ENCODE data around the gene PPM1J.
"Not testable (repeated sequence)": the region's sequence is repeated elsewhere in the genome, so short reads cannot be mapped to it uniquely, and the experiment has no call there.

The PPM1J gene, protein sequence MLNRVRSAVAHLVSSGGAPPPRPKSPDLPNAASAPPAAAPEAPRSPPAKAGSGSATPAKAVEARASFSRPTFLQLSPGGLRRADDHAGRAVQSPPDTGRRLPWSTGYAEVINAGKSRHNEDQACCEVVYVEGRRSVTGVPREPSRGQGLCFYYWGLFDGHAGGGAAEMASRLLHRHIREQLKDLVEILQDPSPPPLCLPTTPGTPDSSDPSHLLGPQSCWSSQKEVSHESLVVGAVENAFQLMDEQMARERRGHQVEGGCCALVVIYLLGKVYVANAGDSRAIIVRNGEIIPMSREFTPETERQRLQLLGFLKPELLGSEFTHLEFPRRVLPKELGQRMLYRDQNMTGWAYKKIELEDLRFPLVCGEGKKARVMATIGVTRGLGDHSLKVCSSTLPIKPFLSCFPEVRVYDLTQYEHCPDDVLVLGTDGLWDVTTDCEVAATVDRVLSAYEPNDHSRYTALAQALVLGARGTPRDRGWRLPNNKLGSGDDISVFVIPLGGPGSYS

DNA sequence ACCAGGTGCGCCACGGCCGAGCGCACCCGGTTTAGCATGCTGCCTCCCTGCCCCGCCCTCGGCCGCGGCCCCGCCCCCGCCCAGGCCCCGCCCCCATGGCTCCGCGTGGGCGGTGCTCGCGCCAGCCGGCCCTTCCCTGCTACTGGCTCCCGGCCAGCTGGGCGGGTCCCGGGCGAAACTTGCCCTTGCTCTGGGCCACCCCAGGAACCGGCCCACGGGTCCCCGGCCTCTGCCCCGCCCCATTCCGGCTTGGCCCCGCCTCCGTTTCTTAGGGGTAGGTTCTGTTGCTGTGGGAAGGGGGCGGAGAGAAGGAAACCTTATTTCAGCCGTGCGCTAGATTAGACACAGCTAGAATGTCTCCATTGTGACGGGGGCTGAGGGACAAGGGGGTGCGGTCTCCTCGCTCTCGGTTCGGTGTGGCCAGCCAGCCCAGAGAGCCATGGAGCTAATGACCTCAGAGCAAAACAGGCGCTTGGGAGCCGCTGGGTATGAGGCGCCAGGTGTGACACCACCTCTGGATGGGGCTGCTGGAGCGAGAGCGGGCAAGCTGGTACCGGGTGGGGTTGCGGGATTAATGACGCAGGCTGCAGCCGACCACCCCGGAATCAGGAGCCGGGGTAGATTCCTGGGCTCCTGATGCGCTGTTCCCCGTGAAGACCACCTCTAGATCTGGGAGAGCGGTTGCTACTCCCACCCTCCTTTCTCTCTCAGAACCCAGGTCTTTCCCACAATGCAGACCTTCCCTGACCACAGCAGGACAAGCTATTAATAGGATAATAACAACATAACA is at the start of gene PPM1J:
TSS of gene PPM1J (minus strand) at position 69 of the 790 bp plus-strand sequence. CDS start at position 38, 31 bp downstream.
- H3K4me3 ChIP-seq (ENCODE audit: low read depth, low read length): peak within 1 kb of the TSS; percentile 65

DNA sequence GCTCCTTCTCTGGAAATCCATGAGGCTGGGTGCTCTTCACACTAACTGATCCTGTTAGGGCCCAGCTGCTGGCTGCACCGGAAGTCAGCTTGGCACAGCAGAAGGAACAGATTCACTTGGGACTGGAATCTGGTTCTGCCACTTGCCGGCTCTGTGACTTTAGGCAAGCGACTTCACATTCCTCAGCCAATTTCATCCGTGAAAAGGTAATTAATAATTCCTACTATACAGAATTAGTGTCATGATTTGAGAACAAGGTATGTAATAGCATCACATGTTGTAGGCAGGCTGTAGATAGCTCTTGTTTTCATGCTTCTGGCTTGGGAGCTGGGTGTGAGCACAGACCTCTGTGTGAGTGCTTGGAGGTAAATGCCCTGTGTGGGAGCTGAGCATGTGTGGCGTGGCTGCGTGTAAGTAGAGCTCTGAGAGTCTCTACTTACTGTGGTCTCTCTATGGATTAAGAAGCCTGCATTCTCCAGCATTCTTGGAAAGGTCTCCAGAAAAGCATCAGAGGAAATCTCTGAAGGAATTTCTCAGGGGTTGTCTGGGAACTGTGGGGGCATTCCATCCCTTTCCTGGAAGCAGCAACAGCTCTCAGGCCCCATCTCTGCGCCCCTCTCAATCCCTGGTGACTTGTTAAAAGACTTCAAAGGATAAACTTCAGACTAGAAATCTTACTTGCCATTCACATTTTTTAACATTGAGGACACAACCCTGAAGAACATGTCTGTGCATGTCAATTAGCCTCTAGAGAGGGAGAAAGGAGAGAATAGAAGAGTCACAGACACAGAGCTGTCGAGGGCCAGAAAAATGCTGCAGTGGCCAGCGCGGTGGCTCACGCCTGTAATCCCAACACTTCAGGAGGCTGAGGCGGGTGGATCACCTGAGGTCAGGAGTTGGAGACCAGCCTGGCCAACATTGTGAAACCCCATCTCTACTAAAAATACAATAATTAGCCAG is 47.7 kb upstream of the PPM1J start:
- H3K4me3 ChIP-seq (ENCODE audit: low read depth, low read length): no peak overlapping the region

DNA sequence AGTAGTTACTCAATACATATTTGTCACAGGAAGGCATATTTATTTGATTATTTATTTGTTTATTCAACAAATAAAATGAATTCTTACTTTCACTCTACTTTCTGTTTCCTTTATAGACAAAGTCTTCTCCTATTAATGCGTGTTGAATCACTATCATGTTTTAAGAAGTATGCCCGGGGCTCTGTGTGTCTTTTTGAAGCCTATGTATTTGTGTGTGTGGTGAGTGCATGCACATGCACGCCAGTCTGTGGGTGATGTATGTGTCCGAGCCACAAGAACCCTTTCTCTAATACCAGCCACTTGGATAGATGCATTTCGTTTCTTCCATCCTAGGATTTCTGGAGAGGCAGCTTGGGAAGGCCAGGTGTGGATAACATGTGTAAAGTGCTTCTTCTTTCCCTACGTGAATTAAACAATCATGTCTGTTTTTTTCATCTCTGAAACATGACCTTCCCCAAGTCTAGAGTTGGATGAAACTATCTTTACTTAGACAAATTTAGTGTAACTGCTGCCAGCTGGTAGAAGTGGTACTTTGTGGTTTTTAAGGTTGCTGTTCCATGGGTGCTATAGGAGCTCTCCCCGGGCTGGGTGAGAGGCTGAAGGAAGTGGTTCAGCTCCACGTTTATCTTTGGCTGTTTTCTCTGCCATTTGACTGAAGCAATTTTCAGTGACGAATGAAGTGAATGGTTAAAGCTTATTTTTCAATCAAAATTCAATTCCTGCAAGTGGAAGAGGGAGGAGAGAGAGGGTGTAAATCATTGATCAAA is 46.8 kb upstream of the PPM1J start:
- no peak overlapping the region for H3K4me3 ChIP-seq (ENCODE audit: low read depth, low read length)

DNA sequence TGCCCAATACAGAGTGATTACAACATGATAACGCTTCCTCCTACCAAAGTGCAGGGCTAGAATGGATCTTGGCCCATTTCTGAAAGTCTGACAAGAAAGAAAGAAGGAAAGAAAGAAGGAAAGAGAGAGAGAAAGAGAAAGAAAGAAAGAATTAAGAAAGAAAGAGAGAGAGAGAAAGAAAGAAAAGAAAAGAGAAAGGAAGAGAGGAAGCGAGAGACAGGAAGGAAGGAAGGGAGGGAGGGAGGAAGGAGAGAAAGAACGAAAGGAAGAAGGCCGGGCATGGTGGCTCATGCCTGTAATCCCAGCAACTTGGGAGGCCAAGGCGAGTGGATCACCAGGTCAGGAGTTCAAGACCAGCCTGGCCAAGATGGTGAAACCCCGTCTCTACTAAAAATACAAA is 44.1 kb upstream of the PPM1J start:
- no peak overlapping the region for H3K4me3 ChIP-seq (ENCODE audit: low read depth, low read length)

DNA sequence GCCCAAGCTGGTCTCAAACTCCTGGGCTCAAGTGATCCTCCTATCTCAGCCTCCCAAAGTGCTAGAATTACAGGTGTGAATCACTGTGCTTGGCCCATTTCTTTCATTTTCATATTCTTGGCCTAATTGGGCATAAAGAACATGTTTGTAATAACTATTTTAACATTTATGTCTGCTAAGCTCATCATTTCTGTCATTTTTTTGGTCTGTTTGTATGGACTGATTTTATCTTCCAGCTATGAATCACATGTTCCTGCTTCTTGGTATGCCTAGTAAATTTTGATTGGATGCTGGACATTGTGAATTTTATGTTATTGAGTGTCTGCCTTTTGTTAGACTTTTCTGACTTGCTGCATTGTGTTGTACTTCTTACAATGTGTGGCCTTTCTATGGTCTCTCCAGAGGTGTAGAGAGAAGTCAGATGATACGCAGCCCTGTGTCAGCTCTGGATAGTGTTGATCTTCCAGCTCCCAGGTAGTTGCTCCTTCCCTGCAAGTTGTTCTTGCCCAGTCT is 39.0 kb upstream of the PPM1J start:
- no peak overlapping the region for H3K4me3 ChIP-seq (ENCODE audit: low read depth, low read length)

DNA sequence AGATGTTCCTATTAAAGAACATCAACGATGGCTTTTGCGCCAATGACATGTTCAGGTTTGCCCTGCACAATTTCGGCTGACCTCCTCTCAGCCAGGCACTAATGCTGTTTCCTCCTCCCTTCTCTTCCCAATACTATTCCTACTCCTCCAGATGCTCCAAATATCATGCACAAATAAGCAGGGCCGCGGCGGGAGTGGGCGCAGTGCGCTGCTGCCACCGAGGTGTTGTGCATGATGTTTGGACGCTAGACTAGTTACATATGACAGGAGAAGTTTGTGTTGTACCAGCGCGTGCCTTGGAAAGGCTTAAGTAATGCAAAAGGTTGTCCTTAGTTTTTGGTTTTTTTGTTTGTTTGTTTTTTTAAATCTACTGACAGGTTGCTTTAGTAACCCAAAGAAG is 33.3 kb upstream of the PPM1J start:
- H3K4me3 ChIP-seq (ENCODE audit: low read depth, low read length): no peak overlapping the region

DNA sequence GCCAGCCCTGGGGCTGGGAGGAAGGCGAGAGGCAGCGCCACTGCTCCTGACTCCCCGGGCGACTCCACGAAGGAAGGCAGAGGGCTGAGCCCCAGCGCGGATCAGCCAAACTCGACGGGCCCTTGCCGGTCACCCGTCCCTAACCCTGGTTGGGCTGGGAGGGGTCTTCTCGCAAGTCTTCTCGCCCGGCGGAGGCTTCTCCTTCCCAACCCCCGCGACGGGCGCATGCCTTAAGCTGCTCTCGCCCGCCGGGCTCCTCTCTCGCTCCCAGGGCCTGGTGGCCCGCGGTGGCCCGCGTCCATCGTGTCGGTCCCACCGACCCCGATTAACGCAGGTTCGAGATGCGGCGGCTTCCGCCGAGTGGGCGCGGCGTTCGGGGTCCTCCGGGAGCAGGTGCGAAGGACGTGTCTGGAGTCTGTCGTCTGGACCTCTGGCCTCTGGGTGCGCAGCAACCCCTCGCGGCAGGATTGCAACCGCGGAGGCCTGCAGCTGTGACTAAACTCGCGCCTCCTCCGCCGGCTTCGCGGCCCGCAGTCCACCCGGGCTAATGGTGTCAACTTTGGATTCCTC is 29.0 kb upstream of the PPM1J start:
- H3K4me3 ChIP-seq (ENCODE audit: low read depth, low read length): peak overlapping the region; percentile 27

DNA sequence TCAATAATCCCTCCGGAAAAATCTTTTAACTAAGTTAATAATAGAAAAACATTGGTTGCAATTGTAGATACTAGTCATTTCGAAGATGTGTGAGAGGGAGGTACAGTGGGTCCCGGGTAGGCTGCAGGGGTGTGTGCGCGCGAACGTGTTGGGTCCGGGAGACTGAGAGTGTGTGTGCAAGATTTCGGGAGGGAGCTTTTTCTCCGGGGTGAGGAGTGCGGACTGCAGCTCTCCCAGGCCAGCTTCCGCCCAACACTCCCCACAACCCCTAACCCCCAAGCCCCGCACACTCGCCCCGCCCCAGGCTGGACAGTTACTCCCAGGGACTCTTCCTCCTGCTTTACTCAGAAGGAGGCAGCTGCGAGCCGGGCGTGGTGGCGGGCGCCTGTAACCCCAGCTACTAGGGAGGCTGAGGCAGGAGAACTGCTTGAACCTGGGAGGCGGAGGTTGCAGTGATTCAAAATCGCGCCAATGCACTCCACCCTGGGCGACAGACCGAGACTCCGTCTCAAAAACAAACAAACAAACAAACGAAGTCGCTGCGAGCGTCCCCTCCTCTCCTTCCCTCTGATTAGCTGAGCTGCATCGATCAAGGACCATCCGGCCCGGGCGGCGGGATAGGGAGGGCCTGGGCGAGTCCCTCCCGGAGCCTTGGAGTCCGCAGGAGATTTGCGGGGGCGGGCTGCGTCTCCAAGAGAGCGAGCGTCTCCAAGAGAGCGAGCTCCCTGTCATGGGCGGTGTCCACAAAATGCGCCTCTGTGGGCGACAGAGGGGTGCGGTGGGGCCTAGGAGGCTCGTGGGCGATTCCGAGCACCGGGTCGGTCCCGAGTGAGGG is 28.3 kb upstream of the PPM1J start:
- peak overlapping the region; percentile 27 for H3K4me3 ChIP-seq (ENCODE audit: low read depth, low read length)

DNA sequence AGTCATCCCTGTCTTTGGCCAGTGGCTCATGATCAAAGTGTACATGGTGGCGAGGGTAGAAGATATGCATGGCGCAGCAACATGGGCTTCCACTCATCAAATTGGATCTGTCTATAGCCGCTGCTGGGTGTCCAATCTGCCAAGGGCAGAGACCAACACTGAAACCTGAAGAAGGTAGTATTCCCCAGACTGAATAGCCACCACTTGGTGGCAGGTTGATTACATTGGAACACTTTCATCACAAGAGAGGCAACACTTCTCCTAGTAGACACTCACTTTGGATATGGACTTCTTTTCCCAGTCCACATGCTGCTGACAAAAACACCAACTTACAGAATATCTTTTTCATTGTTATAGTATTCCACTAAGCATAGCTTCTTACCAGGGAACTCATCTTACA is 22.4 kb upstream of the PPM1J start:
- H3K4me3 ChIP-seq (ENCODE audit: low read depth, low read length): no peak overlapping the region

DNA sequence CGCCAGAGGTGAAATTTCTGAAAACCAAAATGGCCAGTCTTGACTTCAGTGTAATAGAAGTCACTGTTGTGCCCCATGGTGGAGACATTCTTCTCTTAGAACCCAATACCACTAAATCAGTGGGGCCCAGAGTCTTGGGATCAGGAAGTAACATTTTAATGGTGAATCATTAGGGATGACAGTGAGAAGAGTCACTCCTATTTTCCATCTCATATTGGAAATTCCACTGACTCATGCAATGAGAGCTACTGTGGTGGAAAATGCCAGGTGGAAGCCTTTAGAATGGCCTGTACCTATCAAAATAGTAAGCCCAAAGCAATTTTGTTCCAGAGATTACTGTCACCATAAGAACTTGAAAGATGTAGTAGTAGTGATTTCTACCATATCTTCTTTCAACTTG is 20.6 kb upstream of the PPM1J start:
- no peak overlapping the region for H3K4me3 ChIP-seq (ENCODE audit: low read depth, low read length)

DNA sequence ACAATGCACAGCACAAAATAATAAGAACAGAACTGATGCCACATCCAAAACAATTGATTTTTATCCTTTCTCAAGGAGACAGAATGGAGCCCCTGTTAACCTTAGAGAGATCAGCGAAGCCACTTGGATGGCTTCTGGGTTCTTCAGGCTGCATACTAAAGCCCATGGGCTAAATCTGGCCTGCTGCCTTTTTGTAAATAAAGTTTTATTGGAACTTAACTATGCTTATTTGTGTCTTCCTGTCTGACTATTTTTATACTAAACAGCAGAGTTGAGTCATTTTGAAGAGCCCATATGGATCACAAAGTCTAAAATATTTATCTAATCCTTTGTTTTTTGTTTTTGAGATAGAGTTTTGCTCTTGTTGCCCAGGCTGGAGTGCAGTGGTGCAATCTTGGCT is 16.3 kb upstream of the PPM1J start:
- no peak overlapping the region for H3K4me3 ChIP-seq (ENCODE audit: low read depth, low read length)

DNA sequence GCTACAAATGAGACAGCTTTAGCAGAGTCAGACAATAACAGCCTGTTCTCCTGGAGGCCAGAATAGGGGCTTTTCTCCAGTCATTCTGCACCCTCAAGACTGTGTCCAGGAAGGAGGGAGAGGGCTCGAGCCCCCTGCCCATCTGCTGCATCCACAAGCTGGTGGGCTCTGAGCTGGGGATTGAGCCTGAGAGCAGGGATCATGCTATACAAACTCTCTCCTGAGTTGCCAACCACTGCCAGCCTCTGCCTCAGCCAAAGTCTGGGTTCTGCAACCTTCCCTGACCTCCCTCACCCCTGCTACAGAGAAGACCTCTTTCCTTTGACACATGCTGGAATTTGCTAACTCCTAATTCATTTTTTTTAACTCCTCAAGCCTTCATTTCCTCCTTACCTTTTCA is 14.8 kb upstream of the PPM1J start:
- H3K4me3 ChIP-seq (ENCODE audit: low read depth, low read length): no peak overlapping the region

DNA sequence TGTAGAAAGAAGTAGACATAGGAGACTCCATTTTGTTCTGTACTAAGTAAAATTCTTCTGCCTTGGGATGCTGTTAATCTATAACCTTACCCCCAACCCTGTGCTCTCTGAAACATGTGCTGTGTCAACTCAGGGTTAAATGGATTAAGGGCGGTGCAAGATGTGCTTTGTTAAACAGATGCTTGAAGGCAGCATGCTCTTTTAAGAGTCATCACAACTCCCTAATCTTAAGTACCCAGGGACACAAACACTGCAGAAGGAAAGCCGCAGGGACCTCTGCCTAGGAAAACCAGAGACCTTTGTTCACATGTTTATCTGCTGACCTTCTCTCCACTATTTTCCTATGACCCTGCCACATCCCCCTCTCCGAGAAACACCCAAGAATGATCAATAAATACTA is 13.9 kb upstream of the PPM1J start:
- H3K4me3 ChIP-seq (ENCODE audit: low read depth, low read length): not testable (repeated sequence)

DNA sequence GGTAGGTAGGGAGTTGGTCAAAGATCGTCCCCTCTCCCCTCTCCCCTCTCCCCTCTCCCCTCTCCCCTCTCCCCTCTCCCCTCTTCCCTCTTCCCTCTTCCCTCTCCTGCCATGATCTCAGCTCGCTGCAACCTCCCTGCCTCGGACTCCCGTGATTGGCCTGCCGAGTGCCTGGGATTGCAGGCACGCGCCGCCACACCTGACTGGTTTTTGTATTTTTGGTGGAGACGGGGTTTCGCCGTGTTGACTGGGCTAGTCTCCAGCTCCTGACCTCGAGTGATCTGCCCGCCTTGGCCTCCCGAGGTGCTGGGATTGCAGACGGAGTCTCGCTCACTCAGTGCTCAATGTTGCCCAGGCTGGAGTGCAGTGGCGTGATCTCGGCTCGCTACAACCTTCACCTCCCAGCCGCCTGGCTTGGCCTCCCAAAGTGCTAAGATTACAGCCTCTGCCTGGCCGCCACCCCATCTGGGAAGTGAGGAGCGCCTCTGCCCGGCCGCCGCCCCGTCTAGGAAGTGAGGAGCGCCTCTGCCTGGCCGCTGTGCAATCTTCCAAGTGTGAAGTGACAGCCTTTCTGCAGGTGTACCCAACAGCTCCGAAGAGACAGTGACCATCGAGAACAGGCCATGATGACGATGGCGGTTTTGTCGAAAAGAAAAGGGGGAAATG is 13.3 kb upstream of the PPM1J start:
- H3K4me3 ChIP-seq (ENCODE audit: low read depth, low read length): not testable (repeated sequence)

DNA sequence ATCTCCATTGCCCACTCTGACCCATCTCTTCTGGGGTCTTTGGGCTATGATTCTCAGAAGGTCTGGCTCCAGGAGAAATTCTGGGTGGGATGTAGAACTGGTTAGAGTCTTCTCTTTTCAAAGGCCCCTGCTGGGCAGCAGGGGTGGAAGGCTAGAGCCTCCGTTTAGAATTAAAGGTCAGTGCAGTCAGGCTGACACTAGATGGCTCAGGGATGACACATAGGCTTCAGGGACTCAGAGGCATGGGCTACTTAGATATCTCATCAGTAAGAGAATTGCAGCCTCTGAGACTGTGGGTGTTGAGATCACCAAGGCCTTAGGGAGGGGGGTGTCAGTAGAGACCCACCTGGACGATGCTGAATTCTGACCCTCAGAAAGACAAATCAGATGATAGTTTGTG is 12.6 kb upstream of the PPM1J start:
- H3K4me3 ChIP-seq (ENCODE audit: low read depth, low read length): no peak overlapping the region

DNA sequence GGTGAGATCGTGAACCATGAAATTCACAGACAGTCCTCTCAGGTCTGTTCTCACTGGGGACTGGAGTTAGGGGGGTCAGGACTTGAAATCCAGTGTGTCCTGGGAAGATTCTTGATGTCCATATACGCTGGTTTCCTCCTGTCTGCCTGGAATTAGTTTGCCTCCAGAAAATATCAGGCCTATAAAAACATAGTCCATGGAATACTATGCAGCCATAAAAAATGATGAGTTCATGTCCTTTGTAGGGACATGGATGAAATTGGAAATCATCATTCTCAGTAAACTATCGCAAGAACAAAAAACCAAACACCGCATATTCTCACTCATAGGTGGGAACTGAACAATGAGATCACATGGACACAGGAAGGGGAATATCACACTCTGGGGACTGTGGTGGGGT is 9.1 kb upstream of the PPM1J start:
- H3K4me3 ChIP-seq (ENCODE audit: low read depth, low read length): not testable (repeated sequence)

DNA sequence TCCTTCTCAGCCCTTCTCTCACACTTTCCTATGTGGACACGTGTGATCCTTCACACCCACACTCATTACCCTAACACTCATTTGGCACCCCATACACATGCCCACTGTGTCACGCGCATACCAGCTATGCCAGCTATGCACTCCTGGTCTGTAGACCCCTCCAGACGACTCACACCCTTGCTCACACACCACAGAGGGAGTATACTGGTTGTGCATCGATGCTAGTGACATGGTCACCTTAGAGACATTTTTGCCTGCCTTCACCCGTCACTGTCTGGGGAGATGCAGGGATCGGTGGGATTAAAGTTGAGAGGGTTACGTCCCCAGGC is 8.3 kb upstream of the PPM1J start:
- H3K4me3 ChIP-seq (ENCODE audit: low read depth, low read length): no peak overlapping the region
